Measurements from ENCODE around the gene CLK1.

CLK1 gene

GRCh38 chr2:200810998-200811332 lies 53.5 kb downstream of the CLK1 start:
- DNase-seq = no peak

GRCh38 chr2:200810252-200810997 lies 54.0 kb downstream of the CLK1 start:
- no peak for DNase-seq

GRCh38 chr2:200809506-200810251 lies 54.8 kb downstream of the CLK1 start:
- no peak for DNase-seq

All from stimulated activated naive CD4-positive, alpha-beta T cell (primary cell).